Right lobe of liver (tissue), 6 donors: ENCODE measurements around the gene SH2D2A. TPM values are rescaled to one million over a fixed set of nuclear protein-coding genes. Genes with fewer than 3 reads are reported as not detected.

Experiments
- ATAC-seq, 4 donors: fragments of 200-7000 bp; cut with Tn5 transposase; one replicate each; pipeline ENCODE4 v1.9.1; 2020; ENCODE audit warnings: mild to moderate bottlenecking in 4 of 4, moderate library complexity in 4 of 4
- DNase-seq, 3 donors: peaks; one replicate each; pipeline ENCODE4 v3.0.0-alpha.2; 2020
- H3K27ac ChIP-seq, 3 donors: fragments of 200-600 bp; one replicate each; pipeline ENCODE4 v1.8.0; 2022
- H3K27me3 ChIP-seq, 2 donors: fragments of 200-600 bp; one replicate each; pipeline ENCODE4 v1.8.0; 2022
- H3K36me3 ChIP-seq, 4 donors: fragments of 200-600 bp; sonication (generic) in 1 of 4; one replicate each; pipeline versions ENCODE4 v1.5.1 to v1.8.0; 2017 to 2022; ENCODE audit warnings: control low read depth in 1 of 4
- H3K4me1 ChIP-seq, 4 donors: fragments of 200-600 bp; sonication (generic) in 1 of 4; one replicate each; pipeline versions ENCODE4 v1.5.1 to v1.8.0; 2017 to 2022; ENCODE audit warnings: control low read depth in 1 of 4
- H3K4me3 ChIP-seq, 3 donors: fragments of 200-600 bp; one replicate each; pipeline ENCODE4 v1.8.0; 2022
- H3K9me3 ChIP-seq, 4 donors: fragments of 200-600 bp; sonication (generic) in 1 of 4; one replicate each; pipeline versions ENCODE4 v1.5.1 to v1.8.0; 2017 to 2022; ENCODE audit warnings: control low read depth in 1 of 4
- CTCF ChIP-seq, 4 donors: fragments of 200-600 bp in 3 of 4; fragments of 450-650 bp in 1 of 4; IDR thresholded peaks; one replicate each; pipeline versions ENCODE4 v1.5.1 to v1.8.0; 2016 to 2022; ENCODE audit warnings: antibody characterized with exemption in 4 of 4, mild to moderate bottlenecking in 2 of 4
- POLR2A ChIP-seq: fragments of 450-650 bp; IDR thresholded peaks from one replicate; pipeline ENCODE4 v1.6.1; 2017; ENCODE audit warnings: antibody characterized with exemption, mild to moderate bottlenecking
- WGBS: methylation state at CpG from one replicate; pipeline ENCODE4 v1.1.6; 2018; ENCODE audit warnings: low coverage, low lambda C conversion rate; ENCODE audit not compliant: insufficient coverage; ENCODE audit errors: missing lambda C conversion rate; 5-methylcytosine and 5-hydroxymethylcytosine counted together
- intact Hi-C, 2 donors: fragments of 100-400 bp; cut with DNase I; formaldehyde crosslinking; loops; one replicate each; pipeline versions ENCODE4 v1.11.2 to v1.14.1; 2022
- total RNA-seq, 6 experiments: library from RNA; depleted of rRNA in 2 of 6; stranded (reverse); fragments of >200 nt in 2 of 6; fragmentation: NEBNext Ultra II Directional in 3 of 6; extraction: Animal tissue kit (Norgen Biotek cat#: 25700) in 3 of 6; gene quantifications; one replicate each; pipeline versions ENCODE4 v1.1.0 to v1.2.4, GENCODE V29; 2016 to 2023
- donor health status: DM: no; HTN: yes; CAD: no.
- donor health status: DM: no; HTN: no; CAD: no.
- donor health status: DM: no; HTN: no; CAD: no.
- donor health status: DM: no; HTN: yes; CAD: no.
- donor health status: DM: no; HTN: yes; CAD: no.

Gene SH2D2A
- total RNA-seq, 6 experiments from 2014 or later, result 0.32 to 1.3 (median 0.67) TPM

- Histone ChIP-seq H3K27me3 (no peaks in the 10 kb centered on the region), H3K27ac (no peak overlapping the region), H3K9me3 (no peaks in the 10 kb centered on the region), H3K4me3 (no peak overlapping the region), H3K4me1 (peaks cover 0 to 24% (median 3%) of the 10 kb centered on the region in 4 donors), H3K36me3 (peaks cover 0 to 6% (median 0%) of the 10 kb centered on the region in 4 donors)
- TF ChIP-seq POLR2A (no peak), CTCF (IDR thresholded peaks at IDR 0.05) (no peak)
- ATAC-seq, result no peak
- intact Hi-C loops, result no loop called here
- WGBS, result 83% methylated on average over 2 of the region's 3 CpGs
- no peak for DNase-seq
Observed at GRCh38 chr1:156772222-156772621, 44.4 kb downstream of the SH2D2A start.

- Histone ChIP-seq H3K9me3 (no peaks in the 10 kb centered on the region), H3K27ac (peak overlapping the region in 1 of 3 donors; percentile 85), H3K27me3 (no peaks in the 10 kb centered on the region), H3K36me3 (peaks cover 0 to 6% (median 0%) of the 10 kb centered on the region in 4 donors), H3K4me1 (peaks cover 0 to 32% (median 3%) of the 10 kb centered on the region in 4 donors), H3K4me3 (peak overlapping the region; percentile 81 to 96 (median 91))
- ATAC-seq (no peak), DNase-seq (no peak)
- WGBS, result 20% methylated on average over 8 of the region's 8 CpGs
- no peak for TF ChIP-seq POLR2A
- no peak for TF ChIP-seq CTCF (IDR thresholded peaks at IDR 0.05)
- intact Hi-C loops, result no loop called here
Observed at GRCh38 chr1:156768610-156769295, 47.9 kb downstream of the SH2D2A start.

- H3K4me1 ChIP-seq, result peaks cover 0 to 32% (median 3%) of the 10 kb centered on the region in 4 donors
Observed at GRCh38 chr1:156767879-156768604, 48.6 kb downstream of the SH2D2A start.

More at GRCh38 chr1:156767879-156768604, 48.6 kb downstream of the SH2D2A start:
- intact Hi-C loops, result no loop called here
- peak; percentile 1 to 8 (median 5) for ATAC-seq
- peaks cover 0 to 6% (median 0%) of the 10 kb centered on the region in 4 donors for H3K36me3 ChIP-seq
- DNase-seq, result peak in 1 of 3 donors; percentile 70
- H3K9me3 ChIP-seq, result no peaks in the 10 kb centered on the region
- no peak for TF ChIP-seq POLR2A
- no peak for TF ChIP-seq CTCF (IDR thresholded peaks at IDR 0.05)
- H3K27me3 ChIP-seq, result no peaks in the 10 kb centered on the region
- H3K4me3 ChIP-seq, result peak overlapping the region; percentile 81 to 96 (median 91)
- WGBS, result 1% methylated on average over 15 of the region's 31 CpGs
- peak overlapping the region; percentile 85 to 93 (median 88) for H3K27ac ChIP-seq
